ENCODE data around the gene EIF4EBP2.
A peak's percentile ranks its signal among the peaks of the same experiment; 100 is the strongest.

EIF4EBP2 gene

GRCh38 chr10:70379581-70380176 lies 24.3 kb upstream of the EIF4EBP2 start:
- no peak for DNase-seq (ENCODE audit: low read depth)

GRCh38 chr10:70380350-70381135 lies 23.4 kb upstream of the EIF4EBP2 start:
- DNase-seq (ENCODE audit: low read depth), result no peak

GRCh38 chr10:70381471-70382421 lies 22.2 kb upstream of the EIF4EBP2 start:
- no peak for DNase-seq (ENCODE audit: low read depth)

GRCh38 chr10:70391654-70392053 lies 12.3 kb upstream of the EIF4EBP2 start:
- no peak for DNase-seq (ENCODE audit: low read depth)

GRCh38 chr10:70396140-70396539 lies 7.8 kb upstream of the EIF4EBP2 start:
- no peak for DNase-seq (ENCODE audit: low read depth)

- no peak for DNase-seq (ENCODE audit: low read depth)
These were observed 4.8 kb upstream of the EIF4EBP2 start for GRCh38 chr10:70399177-70399576.

GRCh38 chr10:70403483-70404035 lies 386 bp upstream of the EIF4EBP2 start:
- no peak for DNase-seq (ENCODE audit: low read depth)

GRCh38 chr10:70404787-70405036 lies 767 bp downstream of the EIF4EBP2 start:
- no peak for DNase-seq (ENCODE audit: low read depth)

- peak; percentile 97 for DNase-seq (ENCODE audit: low read depth)
These were observed 1.3 kb downstream of the EIF4EBP2 start for GRCh38 chr10:70405037-70405824.

GRCh38 chr10:70409772-70410171 lies 5.8 kb downstream of the EIF4EBP2 start:
- DNase-seq (ENCODE audit: low read depth), result no peak

- no peak for DNase-seq (ENCODE audit: low read depth)
These were observed 6.7 kb downstream of the EIF4EBP2 start for GRCh38 chr10:70410608-70411007.

GRCh38 chr10:70412356-70412755 lies 8.4 kb downstream of the EIF4EBP2 start:
- no peak for DNase-seq (ENCODE audit: low read depth)

- no peak for DNase-seq (ENCODE audit: low read depth)
These were observed 13.6 kb downstream of the EIF4EBP2 start for GRCh38 chr10:70417568-70417967.

- DNase-seq (ENCODE audit: low read depth), result no peak
These were observed 14.3 kb downstream of the EIF4EBP2 start for GRCh38 chr10:70418229-70418628.

- no peak for DNase-seq (ENCODE audit: low read depth)
These were observed 14.8 kb downstream of the EIF4EBP2 start for GRCh38 chr10:70418713-70419112.

- no peak for DNase-seq (ENCODE audit: low read depth)
These were observed 20.4 kb downstream of the EIF4EBP2 start for GRCh38 chr10:70424320-70424719.

GRCh38 chr10:70425096-70425495 lies 21.2 kb downstream of the EIF4EBP2 start:
- no peak for DNase-seq (ENCODE audit: low read depth)

GRCh38 chr10:70426823-70427222 lies 22.9 kb downstream of the EIF4EBP2 start:
- no peak for DNase-seq (ENCODE audit: low read depth)

GRCh38 chr10:70430493-70431445 lies 26.8 kb downstream of the EIF4EBP2 start:
- peak; percentile 77 for DNase-seq (ENCODE audit: low read depth)

- no peak for DNase-seq (ENCODE audit: low read depth)
These were observed 28.2 kb downstream of the EIF4EBP2 start for GRCh38 chr10:70432101-70432500.

All from stromal cell of bone marrow (primary cell).